BE2C (cell line): Measurements from ENCODE around the gene VRK3.

Experiments
- DNase-seq: peaks from one replicate; pipeline ENCODE4 v3.0.0-alpha.2; 2020
- H3K27me3 ChIP-seq: fragments of 250-450 bp; sonication (Bioruptor Pico); 2 replicates; pipeline ENCODE4 v1.5.1; 2020; ENCODE audit warnings: mild to moderate bottlenecking
- H3K36me3 ChIP-seq: fragments of 250-450 bp; sonication (Bioruptor Pico); 2 replicates; pipeline ENCODE4 v1.5.1; 2020; ENCODE audit warnings: mild to moderate bottlenecking
- H3K4me1 ChIP-seq: fragments of 250-450 bp; sonication (Bioruptor Pico); 2 replicates; pipeline ENCODE4 v1.5.1; 2020
- H3K4me3 ChIP-seq: 2 replicates; pipeline ENCODE4 v1.5.1; 2011; ENCODE audit warnings: low read depth, low read length
- H3K9me3 ChIP-seq: fragments of 250-450 bp; sonication (Bioruptor Pico); 2 replicates; pipeline ENCODE4 v1.5.1; 2020
- TF ChIP-seq, protein P1 (sequence below): IDR thresholded peaks from 2 replicates; pipeline ENCODE4 v1.5.1; 2012; ENCODE audit warnings: mild to moderate bottlenecking, low read depth, low read length

Gene VRK3

GRCh38 chr19:49978324-49978723, 46.8 kb downstream of the VRK3 start:
- H3K9me3 ChIP-seq, result no peaks in the 10 kb centered on the region
- TF ChIP-seq, protein P1, sequence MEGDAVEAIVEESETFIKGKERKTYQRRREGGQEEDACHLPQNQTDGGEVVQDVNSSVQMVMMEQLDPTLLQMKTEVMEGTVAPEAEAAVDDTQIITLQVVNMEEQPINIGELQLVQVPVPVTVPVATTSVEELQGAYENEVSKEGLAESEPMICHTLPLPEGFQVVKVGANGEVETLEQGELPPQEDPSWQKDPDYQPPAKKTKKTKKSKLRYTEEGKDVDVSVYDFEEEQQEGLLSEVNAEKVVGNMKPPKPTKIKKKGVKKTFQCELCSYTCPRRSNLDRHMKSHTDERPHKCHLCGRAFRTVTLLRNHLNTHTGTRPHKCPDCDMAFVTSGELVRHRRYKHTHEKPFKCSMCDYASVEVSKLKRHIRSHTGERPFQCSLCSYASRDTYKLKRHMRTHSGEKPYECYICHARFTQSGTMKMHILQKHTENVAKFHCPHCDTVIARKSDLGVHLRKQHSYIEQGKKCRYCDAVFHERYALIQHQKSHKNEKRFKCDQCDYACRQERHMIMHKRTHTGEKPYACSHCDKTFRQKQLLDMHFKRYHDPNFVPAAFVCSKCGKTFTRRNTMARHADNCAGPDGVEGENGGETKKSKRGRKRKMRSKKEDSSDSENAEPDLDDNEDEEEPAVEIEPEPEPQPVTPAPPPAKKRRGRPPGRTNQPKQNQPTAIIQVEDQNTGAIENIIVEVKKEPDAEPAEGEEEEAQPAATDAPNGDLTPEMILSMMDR, result no peak
- H3K4me3 ChIP-seq, result no peak overlapping the region
- H3K36me3 ChIP-seq, result no peaks in the 10 kb centered on the region
- no peak for DNase-seq
- no peaks in the 10 kb centered on the region for H3K4me1 ChIP-seq
- H3K27me3 ChIP-seq, result no peaks in the 10 kb centered on the region; the same call in 1 of the 2 replicates

DNA sequence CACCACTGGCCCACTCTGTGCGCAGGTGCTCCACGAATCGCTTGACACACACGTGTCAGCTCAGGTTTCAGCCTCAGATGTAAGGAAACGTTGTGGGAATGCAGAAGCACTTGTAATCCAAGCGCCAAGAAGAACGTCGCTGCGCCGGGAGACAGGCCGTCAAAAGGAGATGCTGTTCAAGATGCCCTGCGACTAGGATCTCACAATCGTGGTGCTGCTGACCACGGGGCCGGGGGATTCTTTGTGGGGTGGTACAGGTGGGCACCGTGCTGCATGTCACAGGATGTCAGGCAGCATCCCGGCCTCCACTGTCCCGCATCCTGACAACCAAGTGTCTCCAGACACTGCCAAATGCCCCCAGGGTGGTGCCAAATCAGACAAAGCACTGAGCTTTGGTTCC, 47.3 kb downstream of the VRK3 start:
- Histone ChIP-seq H3K27me3 (no peaks in the 10 kb centered on the region; the same call in 1 of the 2 replicates), H3K4me3 (no peak overlapping the region), H3K9me3 (no peaks in the 10 kb centered on the region), H3K4me1 (no peaks in the 10 kb centered on the region), H3K36me3 (no peaks in the 10 kb centered on the region)
- no peak for DNase-seq
- TF ChIP-seq, protein P1, result no peak

GRCh38 chr19:49977076-49977475, 48.1 kb downstream of the VRK3 start:
- H3K27me3 ChIP-seq, result no peaks in the 10 kb centered on the region; the same call in 1 of the 2 replicates
- no peak overlapping the region for H3K4me3 ChIP-seq
- H3K36me3 ChIP-seq, result no peaks in the 10 kb centered on the region
- DNase-seq, result no peak
- H3K4me1 ChIP-seq, result no peaks in the 10 kb centered on the region
- H3K9me3 ChIP-seq, result no peaks in the 10 kb centered on the region
- TF ChIP-seq, protein P1, result no peak

DNA sequence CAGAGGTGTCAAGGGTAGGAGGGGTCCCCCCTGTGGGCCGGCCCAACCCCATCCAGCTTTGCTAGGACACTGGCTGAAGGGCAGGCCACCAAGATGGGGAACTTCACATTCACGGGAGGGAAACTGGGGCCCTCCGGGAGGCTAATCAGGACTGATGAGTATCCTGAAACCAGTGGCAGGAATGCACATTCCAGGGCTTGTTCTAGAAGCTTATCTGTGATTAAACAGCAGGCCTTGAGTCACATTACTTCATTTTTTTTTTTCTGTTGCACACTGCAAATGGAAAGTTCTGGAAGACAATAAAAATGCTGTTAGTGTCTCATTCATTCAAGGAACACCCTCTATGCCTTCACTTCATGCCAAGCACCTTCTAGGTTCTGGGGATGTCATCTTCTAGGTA, 48.7 kb downstream of the VRK3 start:
- H3K4me3 ChIP-seq, result no peak overlapping the region
- no peaks in the 10 kb centered on the region for H3K9me3 ChIP-seq
- H3K36me3 ChIP-seq, result no peaks in the 10 kb centered on the region
- DNase-seq, result no peak
- no peaks in the 10 kb centered on the region; the same call in 1 of the 2 replicates for H3K27me3 ChIP-seq
- H3K4me1 ChIP-seq, result no peaks in the 10 kb centered on the region
- TF ChIP-seq, protein P1, result no peak

DNA sequence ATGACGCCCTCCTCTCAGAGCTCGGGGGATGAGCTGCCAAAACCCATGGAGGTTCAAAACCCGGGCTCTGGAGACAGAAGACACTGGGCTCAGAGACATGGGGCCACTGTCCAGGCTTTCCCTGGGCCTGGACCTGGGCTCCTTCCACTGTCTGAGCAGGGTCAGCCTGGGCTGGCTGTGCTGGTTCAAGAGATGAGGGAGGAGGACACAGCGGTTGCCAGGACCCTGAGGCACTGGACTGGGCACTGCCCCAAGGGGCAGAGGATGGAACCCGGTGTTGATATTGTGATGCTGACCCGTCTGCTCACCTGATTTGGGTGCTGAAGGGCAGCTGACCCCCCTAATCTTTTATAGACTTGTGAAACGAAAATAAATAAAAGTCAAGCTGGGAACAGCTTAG, 50.1 kb downstream of the VRK3 start:
- TF ChIP-seq, protein P1, result no peak
- Histone ChIP-seq H3K4me3 (no peak overlapping the region), H3K27me3 (no peaks in the 10 kb centered on the region; the same call in 1 of the 2 replicates), H3K4me1 (no peaks in the 10 kb centered on the region), H3K9me3 (no peaks in the 10 kb centered on the region), H3K36me3 (no peaks in the 10 kb centered on the region)
- no peak for DNase-seq

- Histone ChIP-seq H3K9me3 (no peaks in the 10 kb centered on the region), H3K27me3 (peaks cover 3% of the 10 kb centered on the region), H3K4me1 (no peaks in the 10 kb centered on the region), H3K36me3 (no peaks in the 10 kb centered on the region), H3K4me3 (no peak overlapping the region)
- TF ChIP-seq, protein P1, result no peak
- DNase-seq, result no peak
These were observed 51.2 kb downstream of the VRK3 start for GRCh38 chr19:49973987-49974386.
